Activated CD4-positive, alpha-beta T cell treated with anti-CD3 and anti-CD28 coated beads for 48 hours (primary cell): ENCODE results near the gene TOPAZ1.
"Not testable (repeated sequence)": the region's sequence is repeated elsewhere in the genome, so short reads cannot be mapped to it uniquely, and the experiment has no call there.

ENCODE experiments used
- DNase-seq: peaks from one replicate; pipeline ENCODE4 v3.0.0-alpha.2; 2020

TOPAZ1 gene

DNA sequence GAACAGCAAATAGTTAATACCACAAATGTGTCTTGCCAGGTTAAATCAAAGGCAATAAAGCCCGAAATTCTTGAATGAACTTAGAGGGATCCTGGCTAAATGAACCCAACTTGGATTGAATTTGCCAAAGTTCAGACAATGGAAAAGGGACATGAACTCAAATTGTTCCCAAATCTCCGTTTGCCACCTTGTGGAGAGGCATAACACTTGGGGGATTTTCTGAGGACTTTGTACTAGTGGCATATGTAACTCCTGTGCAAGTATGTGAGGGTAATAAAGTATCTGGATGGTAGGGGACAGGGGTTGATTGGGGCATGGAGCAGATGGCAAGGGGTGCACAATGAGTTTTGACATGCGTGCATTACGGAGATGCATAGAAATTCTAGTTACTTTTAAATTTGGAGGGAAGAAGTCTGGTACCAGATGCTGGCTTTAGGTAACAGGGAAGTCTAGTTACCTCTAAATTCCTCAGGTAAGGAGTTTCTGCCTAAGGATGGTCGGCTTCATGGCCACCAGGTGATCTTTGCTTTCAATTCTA lies 95.6 kb downstream of the TOPAZ1 start:
- no peak for DNase-seq

DNA sequence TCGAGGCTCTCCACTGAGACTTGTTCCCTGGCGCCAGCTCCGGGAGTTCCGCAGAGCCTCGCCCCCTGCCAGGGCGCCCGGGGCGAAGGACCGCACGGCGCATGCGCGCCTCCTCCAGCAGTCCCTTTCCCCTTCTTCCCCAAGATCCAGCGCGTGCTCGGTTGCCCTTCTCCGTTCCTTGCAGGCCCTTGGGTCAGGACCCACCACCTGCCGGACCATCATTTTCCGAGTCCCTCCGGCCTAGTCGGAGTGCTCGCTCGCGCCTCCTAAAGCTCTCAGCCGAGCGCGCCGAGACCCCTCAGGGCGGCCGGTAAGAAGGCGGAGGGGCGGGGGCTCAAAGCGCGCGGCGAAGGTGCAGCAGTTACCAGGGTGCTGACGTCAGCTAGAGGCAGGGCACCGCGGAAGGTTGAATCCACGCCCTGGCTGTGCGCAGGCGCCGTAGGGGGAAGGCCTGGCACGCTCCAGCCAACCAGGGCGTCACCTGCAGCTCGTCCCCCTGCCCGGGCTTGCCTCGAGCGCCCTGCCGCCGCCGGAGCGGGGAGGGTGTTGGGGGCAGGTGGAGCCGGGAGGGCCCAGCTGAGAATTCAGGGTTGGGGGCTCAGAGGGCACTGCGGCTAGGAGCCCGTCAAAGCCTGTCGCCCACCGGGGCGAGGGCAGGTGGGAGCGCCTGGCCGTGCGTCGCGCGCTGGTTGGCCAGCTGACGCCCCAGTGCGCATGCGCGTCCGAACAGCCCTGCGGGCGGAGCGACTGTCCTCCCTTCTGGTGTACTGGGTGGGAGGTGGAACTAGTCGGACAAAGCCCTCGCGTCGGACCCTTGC lies 96.5 kb downstream of the TOPAZ1 start, which contains the start of gene TCAIM:
TSS of gene TCAIM (plus strand) at position 757 of the 818 bp plus-strand sequence. CDS start 16,017 bp downstream, outside the sequence.
- DNase-seq = peak; percentile 99

GRCh38 chr3:44338828-44339127 lies 97.1 kb downstream of the TOPAZ1 start:
- DNase-seq = no peak

DNA sequence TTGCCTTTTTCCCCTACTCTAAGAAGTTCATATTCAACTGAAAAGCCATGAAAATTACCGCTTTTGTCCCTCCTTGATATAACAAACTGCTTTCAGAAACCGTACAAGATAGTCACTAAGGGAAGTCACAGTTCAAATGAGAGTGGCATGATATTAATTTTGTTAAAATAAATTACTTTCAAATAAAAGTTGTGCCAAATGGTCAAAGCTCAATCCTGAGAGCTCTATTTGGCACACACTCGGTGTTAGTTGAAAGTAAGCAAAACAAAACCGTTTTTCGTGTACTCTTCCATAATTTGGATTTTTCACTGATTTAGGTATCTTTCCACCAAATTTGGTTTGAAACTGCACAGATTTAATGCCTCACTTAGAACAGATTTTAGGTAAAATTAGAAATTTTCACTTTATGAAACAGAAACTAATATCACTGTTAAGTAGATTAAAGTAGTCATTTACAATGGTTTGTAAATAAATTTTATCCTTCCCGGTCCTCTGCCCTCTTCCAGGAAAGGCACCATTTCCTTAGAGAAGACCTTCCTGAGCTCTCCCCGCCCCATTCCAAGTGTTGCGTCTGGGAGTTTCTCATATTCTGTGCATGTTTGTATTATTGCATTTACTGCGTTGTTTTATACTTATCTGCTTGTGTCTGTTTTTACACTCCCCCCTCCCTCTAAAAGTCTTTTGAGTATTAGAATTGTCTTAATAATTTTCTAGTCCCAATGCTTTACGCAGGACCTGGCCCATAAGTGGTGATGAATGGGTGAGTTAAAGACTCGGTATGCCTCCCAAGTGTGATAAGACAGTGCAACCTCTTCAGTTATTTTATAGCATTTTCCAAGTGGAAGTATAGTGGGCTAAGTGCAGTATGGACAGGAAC lies 97.7 kb downstream of the TOPAZ1 start:
- no peak for DNase-seq

DNA sequence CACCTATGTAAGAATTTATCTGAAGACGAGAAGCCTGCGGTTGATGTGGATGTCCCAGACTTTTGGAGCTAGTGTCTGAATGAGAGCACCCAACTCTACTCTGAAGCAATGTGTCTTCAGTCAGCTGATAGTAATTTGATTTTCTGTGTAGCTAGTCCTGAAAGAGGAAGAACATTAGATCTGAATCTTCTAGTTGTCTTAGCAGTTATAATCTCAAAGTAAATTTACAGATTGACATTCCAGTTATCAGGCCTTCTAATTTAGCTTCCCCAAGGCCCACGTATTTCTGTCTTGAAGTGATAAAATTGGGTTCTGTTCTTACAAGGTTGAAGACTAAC lies 98.3 kb downstream of the TOPAZ1 start:
- DNase-seq = no peak

DNA sequence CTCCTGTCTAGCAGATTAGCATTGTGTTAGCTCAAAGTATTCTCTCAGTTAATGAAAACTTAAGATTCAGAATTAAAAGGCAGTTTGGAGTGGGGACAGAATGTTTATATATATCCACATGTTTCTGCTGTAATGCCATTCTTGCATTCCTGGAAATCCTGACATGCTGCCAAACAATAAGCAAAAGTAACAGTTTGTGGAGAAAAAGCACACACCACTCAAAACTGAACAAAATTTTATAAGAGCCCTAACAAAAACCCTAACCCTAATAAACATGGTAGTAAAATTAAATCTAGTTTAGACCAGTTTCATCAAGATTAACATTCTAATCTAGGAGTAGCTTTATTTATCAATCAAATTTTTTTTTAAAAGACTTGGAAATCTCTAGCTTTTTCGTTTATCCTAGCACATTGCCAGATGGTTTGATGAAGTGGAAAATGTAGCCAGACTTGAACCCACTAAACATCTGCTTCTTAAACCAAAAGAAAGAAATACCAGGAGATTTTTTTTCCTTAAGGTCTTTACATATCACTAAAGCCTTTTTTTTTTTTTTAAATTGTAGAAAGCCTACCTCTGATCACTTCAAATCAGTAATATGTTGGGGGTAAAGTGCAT lies 100.6 kb downstream of the TOPAZ1 start:
- DNase-seq = no peak

- DNase-seq = no peak
Observed at GRCh38 chr3:44343421-44343820, 101.7 kb downstream of the TOPAZ1 start.

DNA sequence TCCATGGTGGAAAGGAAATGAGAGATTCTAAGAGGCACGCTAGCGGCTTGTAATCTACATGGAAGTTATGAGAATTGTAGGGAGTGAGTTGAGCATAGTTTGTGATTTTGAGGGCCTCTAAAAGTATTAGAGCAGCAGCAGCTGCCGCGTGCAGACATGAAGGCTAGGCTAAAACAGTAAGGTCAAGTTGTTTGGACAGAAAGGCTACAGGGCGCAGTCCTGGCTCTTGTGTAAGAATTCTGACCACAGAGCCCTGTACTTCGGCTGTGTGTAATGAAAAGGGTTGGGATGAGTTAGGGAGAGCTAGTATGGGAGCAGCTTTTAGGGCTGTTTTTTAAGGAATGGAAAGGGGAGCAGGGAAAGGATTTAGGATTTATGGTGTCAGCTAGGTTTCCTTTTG lies 104.9 kb downstream of the TOPAZ1 start:
- not testable (repeated sequence) for DNase-seq

- no peak for DNase-seq
Observed at GRCh38 chr3:44348993-44349392, 107.3 kb downstream of the TOPAZ1 start.

DNA sequence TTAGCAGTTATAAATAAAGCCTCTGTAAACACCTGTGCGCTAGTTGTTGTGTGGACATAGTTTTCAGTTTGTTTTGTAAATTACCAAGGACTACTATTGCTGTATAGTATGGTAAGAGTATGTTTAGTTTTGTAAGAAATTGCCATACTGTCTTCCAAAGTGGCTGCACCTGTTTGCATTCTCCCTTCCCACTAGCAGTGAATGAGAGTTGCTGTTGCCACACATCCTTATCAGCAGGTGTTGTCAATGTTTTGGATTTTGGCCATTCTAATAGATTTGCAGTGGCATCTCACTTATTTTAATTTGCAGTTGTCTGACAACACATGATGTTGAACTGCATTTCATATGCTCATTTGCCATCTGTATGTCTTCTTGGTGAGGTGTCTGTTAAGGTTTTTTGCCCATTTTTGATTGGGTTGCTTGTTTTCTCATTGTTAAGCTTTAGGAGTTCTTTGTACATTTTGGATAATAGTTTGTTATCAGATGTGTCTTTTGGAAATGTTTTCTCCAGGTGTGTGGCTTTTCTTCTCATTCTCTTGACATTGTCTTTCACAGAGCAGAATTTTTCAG lies 111.8 kb downstream of the TOPAZ1 start:
- DNase-seq = no peak

DNA sequence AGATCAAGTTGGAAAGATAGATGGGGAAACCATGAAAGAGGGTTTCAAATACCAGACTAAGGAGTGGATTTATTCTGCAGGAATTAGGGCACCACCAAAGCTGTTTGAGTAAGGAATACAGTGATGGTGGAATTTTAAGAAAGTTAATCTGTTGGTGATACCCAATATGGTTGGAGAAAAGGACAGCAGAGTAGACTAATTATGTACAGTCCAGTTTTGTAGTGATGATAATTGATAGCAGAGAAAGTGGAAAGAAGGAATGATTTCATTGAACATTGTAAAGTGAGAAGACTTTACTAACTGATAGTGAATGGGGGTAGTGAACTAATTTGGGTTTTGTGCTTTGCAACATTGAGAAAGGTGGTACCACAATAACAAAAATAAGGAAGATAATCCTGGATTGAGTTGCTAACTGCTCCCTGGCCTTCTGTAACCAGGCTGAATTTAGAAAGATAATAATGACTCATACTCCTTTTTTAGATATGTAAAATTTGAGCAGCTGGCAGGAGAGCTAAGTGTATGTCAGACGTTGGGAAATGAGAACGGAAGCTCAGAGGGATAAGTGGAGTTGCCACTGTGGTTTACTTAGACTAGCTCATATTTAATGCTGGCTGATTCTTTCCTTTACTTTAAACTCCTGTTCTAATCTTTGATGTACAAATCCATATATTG lies 113.8 kb downstream of the TOPAZ1 start:
- no peak for DNase-seq

DNA sequence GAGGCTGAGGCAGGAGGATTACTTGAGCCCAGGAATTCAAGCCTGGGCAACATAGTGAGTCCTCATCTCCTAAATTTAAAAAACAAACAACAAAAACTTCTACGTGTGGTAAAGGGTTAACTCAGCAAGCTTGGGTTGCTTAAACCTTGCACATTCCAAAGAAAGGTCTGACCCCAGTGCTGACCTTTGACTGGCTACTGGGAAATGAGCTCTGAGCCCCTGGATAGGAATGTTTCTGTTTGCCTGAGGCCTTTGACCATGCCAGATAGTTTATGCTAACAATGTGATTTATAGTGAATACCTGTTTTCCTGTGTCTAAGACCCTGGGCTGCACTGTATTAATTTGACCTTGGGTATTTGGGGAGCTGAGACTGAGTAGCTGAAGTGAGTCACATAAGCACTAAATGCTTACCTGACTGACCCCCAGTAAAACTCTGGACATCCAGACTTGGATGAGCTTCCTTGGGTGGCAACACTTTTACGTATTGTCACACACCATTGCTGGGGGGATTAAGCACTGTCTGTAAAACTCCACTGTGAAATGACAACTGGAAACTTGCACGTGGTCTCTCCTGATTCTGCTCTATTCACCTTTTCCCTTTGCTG lies 117.6 kb downstream of the TOPAZ1 start:
- DNase-seq = no peak

DNA sequence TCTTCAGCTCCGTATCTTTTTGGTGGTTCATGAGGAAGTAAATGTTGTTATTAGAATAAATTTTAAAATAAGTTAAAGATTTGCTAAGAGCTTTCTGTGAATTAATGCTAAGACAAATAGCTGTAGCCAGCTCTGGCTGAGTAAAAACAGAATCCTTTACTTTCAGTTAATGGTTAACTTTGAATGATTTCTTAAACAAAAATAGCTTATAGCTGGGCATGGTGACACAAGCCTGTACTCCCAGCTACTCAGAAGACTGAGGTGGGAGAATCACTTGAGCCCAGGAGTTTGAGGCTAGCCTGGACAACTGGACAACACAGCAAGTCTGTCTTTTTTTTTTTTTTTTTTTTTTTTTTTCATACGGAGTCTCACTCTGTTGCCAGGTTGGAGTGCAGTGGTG lies 121.9 kb downstream of the TOPAZ1 start:
- no peak for DNase-seq

DNA sequence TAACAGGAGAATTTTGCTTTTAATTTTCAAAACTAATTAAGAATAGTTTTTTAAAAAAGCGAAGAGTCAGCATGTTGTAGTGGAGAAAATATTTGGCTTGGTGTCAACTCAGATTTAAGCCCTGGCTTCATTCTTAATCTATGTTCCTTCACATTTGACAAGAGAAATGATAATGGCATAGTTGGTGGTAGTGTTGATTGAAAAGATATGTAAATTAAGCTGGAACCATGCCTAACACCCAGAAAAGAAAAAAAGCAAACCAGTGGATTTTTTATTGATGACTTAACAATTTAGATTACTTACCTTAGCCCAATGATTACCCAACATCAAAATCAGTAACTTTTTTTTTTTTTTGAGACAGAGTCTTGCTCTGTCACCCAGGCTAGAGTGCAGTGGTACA lies 124.3 kb downstream of the TOPAZ1 start:
- DNase-seq = no peak

DNA sequence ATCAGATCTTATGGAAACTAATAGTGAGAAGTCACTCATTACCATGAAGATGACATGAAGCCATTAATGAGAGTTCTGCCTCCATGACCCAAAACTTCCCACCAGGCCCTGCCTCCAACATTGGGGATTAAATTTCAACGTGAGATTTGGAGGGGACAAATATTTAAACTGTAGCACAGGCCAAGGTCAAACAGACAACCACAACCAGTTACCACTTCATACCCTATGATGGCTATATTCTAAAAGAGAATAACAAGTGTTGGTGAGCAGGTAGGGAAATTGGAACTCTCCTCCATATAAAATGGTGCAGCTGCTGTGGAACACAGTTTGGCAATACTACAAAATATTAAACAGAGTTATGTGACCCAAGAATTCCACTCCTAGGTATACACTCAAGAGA lies 133.8 kb downstream of the TOPAZ1 start:
- DNase-seq = no peak
